GM12891 (cell line): ENCODE results near the gene TENT5C. TPM values are rescaled to one million over a fixed set of nuclear protein-coding genes. Genes with fewer than 3 reads are reported as not detected.
"Not testable (repeated sequence)": the region's sequence is repeated elsewhere in the genome, so short reads cannot be mapped to it uniquely, and the experiment has no call there.

Experiments
- DNase-seq: peaks from one replicate; pipeline ENCODE4 v3.0.0; 2011; ENCODE audit warnings: low spot score; ENCODE audit not compliant: insufficient read length
- FAIRE-seq: peaks from 2 replicates; lab custom pipeline; 2011; peaks lifted over from hg19 to GRCh38; lab: Jason Lieb, UNC
- PAX5 ChIP-seq: IDR thresholded peaks from 2 replicates; pipeline ENCODE4 v1.6.1; 2011; ENCODE audit warnings: low read length, moderate library complexity, mild to moderate bottlenecking; ENCODE audit not compliant: insufficient read depth, severe bottlenecking
- POLR2A ChIP-seq: IDR thresholded peaks from 2 replicates; pipeline ENCODE4 v1.6.1; 2011; ENCODE audit warnings: low read depth, low read length, control low read depth
- POLR2AphosphoS5 ChIP-seq: IDR thresholded peaks from 2 replicates; pipeline ENCODE4 v1.6.1; 2011; ENCODE audit warnings: low read depth, low read length, control low read depth
- POU2F2 ChIP-seq: IDR thresholded peaks from 2 replicates; pipeline ENCODE4 v1.6.1; 2011; ENCODE audit warnings: low read depth, mild to moderate bottlenecking, control low read depth, low read length, moderate library complexity
- SPI1 ChIP-seq: IDR thresholded peaks from 2 replicates; pipeline ENCODE4 v1.6.1; 2011; ENCODE audit warnings: low read depth, low read length, control low read depth
- TAF1 ChIP-seq: IDR thresholded peaks from 2 replicates; pipeline ENCODE4 v1.6.1; 2011; ENCODE audit warnings: low read depth, low read length, control low read depth
- polyA plus RNA-seq: library from polyadenylated mRNA; unstranded; fragments of >200 nt; gene quantifications from one replicate; pipeline ENCODE4 v1.2.1, GENCODE V29; 2012; ENCODE audit warnings: low read depth, missing spikeins, inconsistent platforms; ENCODE audit not compliant: missing spikeins

Gene TENT5C
- 0.87 TPM for polyA plus RNA-seq

DNA sequence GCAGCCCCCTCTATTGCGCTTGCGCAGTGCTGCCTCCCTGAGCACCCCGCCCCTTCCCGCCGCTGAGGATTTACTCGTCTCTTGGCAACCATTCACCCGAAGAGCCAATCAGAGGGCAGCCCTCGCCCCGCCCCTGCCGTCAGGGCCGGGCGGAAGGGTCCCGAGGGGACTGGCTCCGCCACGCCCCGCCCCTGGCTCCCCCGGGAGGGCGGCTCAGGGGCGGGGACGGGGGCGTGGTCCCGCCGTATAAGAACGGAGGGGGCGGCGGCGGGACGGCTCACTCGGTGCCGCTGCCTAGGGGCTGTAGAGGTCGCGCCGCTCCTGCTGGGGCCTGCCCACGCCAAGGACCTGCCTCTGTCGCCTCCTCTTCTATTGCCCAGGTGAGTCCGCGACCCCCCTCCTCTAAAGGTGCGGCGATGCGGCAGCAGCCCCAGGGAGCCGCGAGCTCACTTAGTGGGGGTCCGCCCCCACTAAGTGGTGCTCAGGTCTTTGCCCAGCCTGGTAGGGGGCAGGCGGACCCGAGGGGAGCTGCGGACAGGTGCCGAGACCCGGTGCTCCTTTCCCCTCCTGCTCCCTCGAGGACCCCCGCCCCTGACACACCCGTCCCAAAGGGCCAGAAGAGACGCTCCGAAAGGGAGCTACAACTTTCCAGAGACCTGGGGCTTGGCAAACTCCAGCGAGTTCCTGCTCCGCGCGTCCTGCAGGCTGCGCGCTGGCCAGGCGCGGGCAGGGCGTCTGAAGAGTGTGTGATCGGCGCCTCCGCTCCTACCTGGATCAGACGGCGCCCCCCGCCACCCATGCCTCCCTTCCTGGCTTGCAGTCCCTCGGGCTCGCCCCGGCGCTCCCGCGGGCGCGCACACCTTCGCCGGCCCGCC lies at the start of gene TENT5C:
TSS of gene TENT5C (plus strand) at position 275 of the 875 bp plus-strand sequence. CDS start 16,821 bp downstream, outside the sequence.
- TF ChIP-seq POLR2AphosphoS5 (no peak), SPI1 (no peak), POU2F2 (no peak), TAF1 (peak; percentile 75), POLR2A (peak; percentile 33; the same call in 1 of the 2 replicates), PAX5 (no peak)
- DNase-seq: peak; percentile 92
- peak; percentile 93 for FAIRE-seq

GRCh38 chr1:117556341-117556740 lies 49.5 kb upstream of the TENT5C start:
- FAIRE-seq: no peak
- TF ChIP-seq SPI1 (no peak), TAF1 (no peak), POLR2A (no peak), POLR2AphosphoS5 (no peak), POU2F2 (no peak), PAX5 (no peak)
- DNase-seq: no peak

DNA sequence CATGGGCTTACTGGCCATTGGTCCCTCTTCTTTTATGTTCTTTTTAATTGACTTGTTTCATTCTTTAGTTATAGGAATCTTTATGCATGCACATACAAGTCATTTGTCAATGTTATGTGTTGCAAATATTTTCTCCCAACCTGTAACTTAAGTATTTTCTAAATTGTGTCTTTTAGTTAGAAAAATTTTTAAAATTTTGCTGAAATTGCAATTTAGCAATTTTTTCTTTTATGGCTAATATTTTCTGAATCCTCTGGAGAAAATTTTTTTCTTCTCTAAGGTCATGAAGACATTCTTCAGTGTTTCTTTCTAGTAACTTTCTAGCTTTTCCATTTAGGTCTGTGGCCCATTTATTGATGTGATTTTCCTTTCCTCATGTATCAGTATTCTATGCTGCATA lies 48.9 kb upstream of the TENT5C start:
- FAIRE-seq (no peak), DNase-seq (no peak)

GRCh38 chr1:117558451-117558850 lies 47.4 kb upstream of the TENT5C start:
- not testable (repeated sequence) for FAIRE-seq, DNase-seq

More for the DNA sequence above, 48.9 kb upstream of the TENT5C start:
- TF ChIP-seq POLR2A (no peak), SPI1 (no peak), POU2F2 (no peak), POLR2AphosphoS5 (no peak), TAF1 (no peak), PAX5 (no peak)

GRCh38 chr1:117559139-117559538 lies 46.7 kb upstream of the TENT5C start:
- no peak for FAIRE-seq
- TF ChIP-seq TAF1 (no peak), POLR2AphosphoS5 (no peak), SPI1 (no peak), PAX5 (no peak), POU2F2 (no peak), POLR2A (no peak)

DNA sequence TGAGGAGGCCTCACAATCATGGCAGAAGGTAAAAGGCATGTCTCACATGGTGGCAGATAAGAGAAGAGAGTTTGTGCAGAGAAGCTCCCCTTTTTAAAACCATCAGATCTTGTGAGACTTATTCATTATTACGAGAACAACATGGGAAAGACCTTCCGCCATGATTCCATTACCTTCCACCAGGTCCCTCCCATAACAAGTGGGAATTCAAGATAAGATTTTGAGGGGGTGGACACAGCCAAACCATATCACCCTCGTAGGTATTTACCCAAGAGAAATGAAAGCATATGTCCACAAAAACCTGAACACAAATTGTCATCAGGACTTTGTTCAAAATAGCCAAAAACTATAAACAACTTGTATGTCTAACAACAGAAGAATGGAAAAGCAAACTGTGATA lies 45.9 kb upstream of the TENT5C start:
- FAIRE-seq: no peak
- DNase-seq: no peak
- TF ChIP-seq SPI1 (no peak), TAF1 (no peak), POLR2AphosphoS5 (no peak), POLR2A (no peak), POU2F2 (no peak), PAX5 (no peak)

More at GRCh38 chr1:117559139-117559538, 46.7 kb upstream of the TENT5C start:
- DNase-seq: no peak

DNA sequence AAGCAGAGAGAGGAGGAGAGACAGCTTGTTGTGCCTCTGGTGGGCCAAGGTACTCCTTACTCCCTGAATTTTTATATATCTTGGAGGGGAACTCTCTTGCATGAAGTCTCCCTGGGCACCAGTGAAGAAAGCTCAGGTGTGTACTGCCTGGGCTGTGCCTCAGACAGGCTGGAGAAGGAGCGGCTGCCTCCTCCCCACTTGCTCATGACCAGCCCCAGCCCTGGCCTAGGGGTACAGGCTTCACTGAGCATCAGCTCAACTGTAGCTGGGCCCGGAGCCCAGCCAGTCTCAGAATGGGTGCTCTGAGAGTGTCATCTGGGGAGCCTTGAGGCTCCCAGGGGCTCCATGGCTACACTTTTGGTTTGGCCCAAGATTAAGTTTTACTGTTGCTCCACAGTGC lies 44.8 kb upstream of the TENT5C start:
- FAIRE-seq (no peak), DNase-seq (no peak)
- TF ChIP-seq TAF1 (no peak), PAX5 (no peak), POU2F2 (no peak), POLR2A (no peak)

GRCh38 chr1:117561551-117561950 lies 44.3 kb upstream of the TENT5C start:
- no peak for DNase-seq
- no peak for FAIRE-seq
- TF ChIP-seq TAF1 (no peak), POU2F2 (no peak), PAX5 (no peak), SPI1 (no peak), POLR2A (no peak), POLR2AphosphoS5 (no peak)

DNA sequence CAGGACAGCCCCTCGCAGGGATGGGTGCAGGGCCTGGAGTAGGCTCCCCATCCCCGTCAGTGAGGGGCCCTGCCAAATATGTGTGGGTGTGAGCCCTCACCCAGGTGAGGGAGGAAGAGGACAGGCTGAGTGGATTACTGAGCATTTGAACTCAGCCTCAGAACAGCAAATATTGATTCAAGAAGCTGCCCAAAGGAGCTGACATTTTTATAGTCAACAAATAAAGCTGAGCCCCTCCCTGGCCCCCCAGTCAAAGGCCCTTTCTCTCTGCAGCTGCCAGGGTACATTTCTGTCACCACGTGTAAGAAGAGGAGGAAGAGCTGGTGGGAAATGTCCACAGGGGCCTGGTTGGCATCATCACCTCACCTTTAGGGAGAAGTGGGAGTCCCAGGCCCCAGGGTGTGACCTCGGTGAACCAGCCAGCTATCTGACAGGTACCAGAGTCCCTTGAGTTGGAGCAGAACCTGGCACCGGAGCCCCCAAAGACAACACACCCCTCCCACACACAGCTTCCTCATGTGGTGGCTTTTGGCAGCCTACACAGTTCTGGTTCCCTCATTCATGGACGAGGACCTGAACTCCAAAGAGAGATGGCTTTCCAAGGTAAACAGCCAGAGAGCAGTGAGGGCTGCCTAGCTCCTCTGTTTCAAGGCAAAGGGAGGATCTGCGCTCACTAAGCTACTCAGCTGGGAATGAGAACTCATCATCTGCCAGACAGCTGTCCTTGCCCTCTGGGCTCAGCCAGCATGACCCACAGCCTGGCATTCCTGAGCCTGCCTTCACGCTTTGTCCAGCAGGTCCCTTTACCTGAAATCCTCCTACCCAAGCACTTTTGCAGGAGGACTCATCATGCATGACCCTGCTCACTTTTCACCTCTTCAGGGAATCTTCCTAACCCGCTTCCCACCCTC lies 43.0 kb upstream of the TENT5C start:
- no peak for FAIRE-seq
- TF ChIP-seq SPI1 (no peak), POU2F2 (no peak), TAF1 (no peak), POLR2A (no peak)
- no peak for DNase-seq
